Lung microvascular endothelial cell (primary cell): ENCODE measurements around the gene TWNK. TPM values are rescaled to one million over a fixed set of nuclear protein-coding genes. Genes with fewer than 3 reads are reported as not detected.
A peak's percentile ranks its signal among the peaks of the same experiment; 100 is the strongest.
"Not testable (repeated sequence)": the region's sequence is repeated elsewhere in the genome, so short reads cannot be mapped to it uniquely, and the experiment has no call there.

Source experiments
- DNase-seq, 2 donors: peaks; one replicate each; pipeline versions ENCODE4 v3.0.0 to v3.0.0-alpha.2; 2010; ENCODE audit warnings: low read depth in 2 of 2
- total RNA-seq: library from RNA; depleted of rRNA; stranded (reverse); fragments of >200 nt; gene quantifications from 2 replicates; pipeline ENCODE4 v1.2.1, GENCODE V29; 2014

Gene TWNK
- total RNA-seq, 1 donor from 2014 or later, result 6.3 TPM

DNA sequence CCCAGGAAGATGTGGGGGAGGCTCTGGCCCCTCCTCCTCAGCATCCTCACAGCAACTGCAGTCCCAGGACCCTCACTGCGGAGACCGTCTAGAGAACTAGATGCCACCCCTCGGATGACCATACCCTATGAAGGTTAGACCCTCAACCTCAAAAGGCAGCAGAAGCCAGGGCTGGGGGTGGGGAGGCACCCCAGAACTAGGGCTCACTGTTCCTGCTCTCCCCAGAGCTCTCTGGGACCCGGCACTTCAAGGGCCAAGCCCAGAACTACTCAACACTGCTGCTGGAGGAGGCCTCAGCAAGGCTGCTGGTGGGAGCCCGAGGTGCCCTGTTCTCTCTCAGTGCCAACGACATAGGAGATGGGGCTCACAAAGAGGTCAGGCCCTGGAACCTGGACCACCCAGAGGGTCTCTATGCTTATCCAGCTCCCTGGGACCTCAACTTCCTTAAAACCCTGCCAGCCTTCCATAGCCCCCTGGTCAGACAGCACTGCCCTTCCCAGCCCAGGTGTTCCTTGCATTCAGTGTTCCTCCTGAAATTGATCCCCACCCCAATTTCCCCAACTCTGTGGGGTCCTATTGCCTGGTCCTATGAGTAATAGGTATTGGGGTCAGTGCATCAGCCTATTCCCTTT is 14.3 kb upstream of the TWNK start:
- no peak for DNase-seq

GRCh38 chr10:100975397-100975796 is 11.9 kb upstream of the TWNK start:
- not testable (repeated sequence) for DNase-seq

- DNase-seq, result no peak
These were observed 10.4 kb upstream of the TWNK start for GRCh38 chr10:100976906-100977305.

DNA sequence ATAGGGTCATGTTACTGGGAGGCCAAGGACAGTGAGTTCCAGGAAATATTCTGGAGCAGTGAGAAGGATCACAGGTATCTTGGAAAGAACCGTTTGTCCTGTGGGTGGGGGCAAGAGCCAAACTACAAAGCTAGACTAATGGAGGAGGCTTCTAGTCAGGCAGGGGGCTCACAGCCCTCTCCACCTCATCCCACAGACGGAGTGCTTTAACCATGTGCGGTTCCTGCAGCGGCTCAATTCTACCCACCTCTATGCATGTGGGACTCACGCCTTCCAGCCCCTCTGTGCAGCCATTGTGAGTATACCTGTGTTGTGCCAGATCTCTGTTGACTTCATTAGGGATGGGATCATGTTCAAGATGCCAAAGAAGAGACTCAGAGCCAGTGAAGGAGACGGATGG is 9.9 kb upstream of the TWNK start:
- no peak for DNase-seq

DNA sequence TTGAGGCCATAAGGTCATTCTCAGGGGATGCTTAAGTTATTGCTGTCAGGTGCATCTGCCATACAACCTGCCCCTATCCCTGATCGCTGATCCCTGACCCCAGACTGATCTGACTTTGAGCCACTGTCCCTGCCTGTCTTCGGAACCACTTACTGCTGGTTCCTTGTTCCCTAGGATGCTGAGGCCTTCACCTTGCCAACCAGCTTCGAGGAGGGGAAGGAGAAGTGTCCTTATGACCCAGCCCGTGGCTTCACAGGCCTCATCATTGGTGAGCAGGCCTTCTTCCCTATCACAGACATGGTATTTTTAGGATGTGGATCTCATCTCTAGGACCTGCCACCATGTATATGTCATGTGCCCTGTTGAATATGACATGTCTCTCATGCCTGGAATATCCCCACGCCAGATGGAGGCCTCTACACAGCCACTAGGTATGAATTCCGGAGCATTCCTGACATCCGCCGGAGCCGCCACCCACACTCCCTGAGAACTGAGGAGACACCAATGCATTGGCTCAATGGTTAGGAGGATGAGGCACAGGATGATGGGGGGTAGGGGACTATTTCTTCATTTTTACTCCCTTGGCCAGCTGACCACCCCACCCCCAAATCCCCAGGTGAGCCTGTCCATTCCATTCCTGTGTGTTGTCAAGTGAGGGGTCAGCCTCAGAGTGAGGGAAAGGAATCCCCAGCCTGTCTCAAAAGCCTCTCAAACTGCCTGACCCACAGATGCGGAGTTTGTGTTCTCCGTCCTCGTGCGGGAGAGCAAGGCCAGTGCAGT is 9.0 kb upstream of the TWNK start:
- DNase-seq, result no peak

DNA sequence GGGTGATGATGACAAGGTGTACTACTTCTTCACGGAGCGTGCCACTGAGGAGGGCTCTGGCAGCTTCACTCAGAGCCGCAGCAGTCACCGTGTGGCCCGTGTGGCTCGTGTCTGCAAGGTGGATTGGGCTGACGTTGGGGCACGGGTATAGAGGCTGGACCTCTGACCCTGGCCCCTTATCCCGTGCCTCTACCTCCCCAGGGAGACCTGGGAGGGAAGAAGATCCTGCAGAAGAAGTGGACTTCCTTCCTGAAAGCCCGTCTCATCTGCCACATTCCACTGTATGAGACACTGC is 8.5 kb upstream of the TWNK start:
- DNase-seq, result no peak

- no peak for DNase-seq
These were observed 7.5 kb upstream of the TWNK start for GRCh38 chr10:100979791-100980272.

- no peak for DNase-seq
These were observed 7.0 kb upstream of the TWNK start for GRCh38 chr10:100980311-100980710.

- no peak for DNase-seq
These were observed 6.6 kb upstream of the TWNK start for GRCh38 chr10:100980711-100981110.

GRCh38 chr10:100981178-100981772 is 6.1 kb upstream of the TWNK start:
- no peak for DNase-seq

DNA sequence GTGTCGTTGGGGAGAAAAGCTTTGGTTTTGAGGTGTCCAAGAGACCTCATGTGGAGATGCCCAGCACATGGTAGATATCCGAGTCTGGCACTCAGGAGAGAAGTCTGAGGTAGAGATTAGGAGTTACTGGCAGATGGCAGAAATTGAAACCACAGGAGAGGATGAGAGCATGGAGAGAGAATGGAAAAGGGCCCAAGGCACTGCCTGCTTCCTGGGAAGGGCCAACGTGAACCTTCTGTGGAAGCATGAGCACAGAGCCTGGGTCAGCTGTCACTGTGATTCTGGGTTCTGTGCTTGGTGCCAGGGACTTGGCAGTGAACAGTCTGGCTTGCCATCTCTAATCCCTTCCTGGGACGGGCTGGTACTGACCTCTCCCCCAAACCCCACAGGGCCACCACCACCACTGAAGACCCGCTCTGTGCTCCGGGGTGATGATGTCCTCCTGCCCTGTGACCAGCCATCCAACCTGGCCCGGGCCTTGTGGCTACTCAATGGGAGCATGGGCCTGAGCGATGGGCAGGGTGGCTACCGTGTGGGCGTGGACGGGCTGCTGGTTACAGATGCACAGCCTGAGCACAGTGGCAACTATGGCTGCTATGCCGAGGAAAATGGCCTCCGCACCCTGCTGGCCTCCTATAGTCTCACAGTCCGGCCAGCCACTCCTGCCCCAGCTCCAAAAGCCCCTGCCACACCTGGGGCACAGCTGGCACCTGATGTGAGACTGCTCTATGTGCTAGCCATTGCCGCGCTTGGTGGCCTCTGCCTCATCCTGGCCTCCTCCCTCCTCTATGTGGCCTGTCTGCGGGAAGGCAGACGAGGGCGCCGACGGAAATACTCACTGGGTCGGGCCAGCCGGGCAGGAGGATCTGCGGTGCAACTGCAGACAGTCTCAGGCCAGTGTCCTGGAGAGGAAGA is 4.2 kb upstream of the TWNK start:
- DNase-seq, result no peak

- no peak for DNase-seq
These were observed 3.3 kb upstream of the TWNK start for GRCh38 chr10:100983868-100984671.

DNA sequence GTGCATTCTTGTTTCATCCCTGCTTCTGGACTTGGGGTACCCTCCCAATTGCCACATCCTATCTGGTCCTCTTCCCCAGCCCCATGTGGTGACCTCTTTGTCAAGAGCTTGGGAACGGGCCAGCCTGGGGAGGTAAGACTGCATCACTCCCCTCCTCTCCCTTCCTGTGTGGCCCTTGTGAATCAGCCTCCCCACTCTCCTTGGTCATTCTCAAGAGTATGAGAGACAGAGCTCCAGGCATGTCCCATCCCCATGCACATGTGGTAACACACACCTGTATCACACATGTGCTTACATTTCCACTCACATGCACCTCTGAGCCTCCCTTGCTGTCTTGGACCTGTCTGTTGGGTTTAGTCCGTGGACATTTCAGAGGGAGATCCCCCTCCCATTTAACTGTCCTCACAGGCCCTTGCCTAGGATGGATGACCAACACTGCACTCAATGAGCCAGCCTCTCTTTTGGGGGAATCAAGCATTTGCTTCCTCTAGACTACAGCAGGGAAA is 2.6 kb upstream of the TWNK start:
- no peak for DNase-seq

DNA sequence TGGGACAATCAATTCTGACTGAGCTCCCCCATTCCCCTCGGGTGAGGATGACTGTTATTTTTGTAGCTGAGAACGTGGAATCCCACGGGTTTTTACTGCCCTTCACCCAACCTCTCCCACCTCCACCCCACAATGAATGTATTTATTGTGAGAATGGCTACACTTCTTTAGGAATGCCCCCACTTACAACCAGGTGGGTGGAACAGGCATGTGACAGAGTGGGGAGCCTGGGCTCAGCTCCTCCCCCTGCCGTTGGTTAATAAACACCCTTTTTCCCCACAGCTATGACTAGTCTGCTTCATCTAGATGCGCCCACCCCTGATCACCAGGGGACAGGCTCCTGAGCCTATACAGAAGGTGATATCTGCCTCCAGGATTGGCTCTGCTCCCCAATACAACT is 2.0 kb upstream of the TWNK start:
- no peak for DNase-seq

- no peak for DNase-seq
These were observed 756 bp upstream of the TWNK start for GRCh38 chr10:100986623-100986951.

DNA sequence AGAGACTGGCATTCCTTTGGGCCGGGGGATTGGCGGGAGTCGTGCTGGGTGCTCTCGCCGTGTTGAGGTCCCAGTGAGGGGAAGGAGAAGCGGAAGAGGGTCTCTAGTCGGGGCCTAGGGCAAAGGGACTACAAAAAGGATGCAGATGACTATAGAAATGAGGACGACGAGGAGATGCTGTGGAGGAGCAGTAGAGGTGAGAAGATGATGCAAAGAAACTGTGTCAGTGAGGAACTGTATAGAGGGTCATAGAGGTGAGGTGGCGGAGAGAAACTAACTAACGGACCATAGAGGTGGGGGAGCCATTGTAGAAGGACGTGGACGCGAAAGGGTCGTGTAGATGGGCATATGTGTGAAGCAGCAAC is 324 bp downstream of the TWNK start:
- DNase-seq, result no peak

GRCh38 chr10:100988166-100988565 is 823 bp downstream of the TWNK start:
- no peak for DNase-seq

- DNase-seq, result no peak
These were observed 1.7 kb downstream of the TWNK start for GRCh38 chr10:100989088-100989487.

GRCh38 chr10:100993986-100994708 is 6.8 kb downstream of the TWNK start:
- DNase-seq, result peak; percentile 42 to 66

DNA sequence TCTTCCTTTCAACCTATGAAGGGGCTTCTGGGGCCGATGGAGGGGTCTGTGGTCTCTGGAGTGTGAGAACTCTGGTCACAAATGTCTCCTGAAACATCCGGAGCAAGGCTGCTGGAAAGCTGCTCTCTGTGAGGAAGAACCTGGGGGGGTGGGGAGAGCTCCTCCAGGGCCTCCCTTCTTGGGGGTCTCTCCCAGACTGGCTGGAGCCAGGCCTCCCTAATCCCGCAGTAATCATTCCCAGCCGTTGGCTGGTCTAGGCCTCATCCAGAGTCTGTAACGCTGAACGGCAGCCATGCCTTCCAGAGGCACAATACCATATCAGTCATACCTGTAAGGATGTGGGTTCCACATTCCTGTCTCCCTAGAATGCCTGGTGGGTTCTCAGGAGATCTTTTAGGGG is 7.8 kb downstream of the TWNK start:
- DNase-seq, result no peak
